NK-92 (cell line): ENCODE results near the gene PBX4.

Source experiments
- DNase-seq: peaks from one replicate; lab custom pipeline; 2025; ENCODE audit not compliant: unreplicated experiment; lab: John Stamatoyannopoulos, UW

PBX4 gene

GRCh38 chr19:19541616-19542015 lies 76.9 kb downstream of the PBX4 start:
- DNase-seq, result no peak

GRCh38 chr19:19540715-19541515 lies 77.6 kb downstream of the PBX4 start:
- DNase-seq, result no peak

- no peak for DNase-seq
These were observed 78.3 kb downstream of the PBX4 start for GRCh38 chr19:19540064-19540714.

GRCh38 chr19:19539698-19540063 lies 78.8 kb downstream of the PBX4 start:
- DNase-seq, result no peak

GRCh38 chr19:19538785-19539166 lies 79.7 kb downstream of the PBX4 start:
- no peak for DNase-seq

- no peak for DNase-seq
These were observed 80.3 kb downstream of the PBX4 start, which contains the start of gene CILP2 for GRCh38 chr19:19538061-19538784. TSS of gene CILP2 (plus strand) at chr19:19538265. CDS start at chr19:19538350, 85 bp downstream.

GRCh38 chr19:19537075-19538048 lies 81.1 kb downstream of the PBX4 start:
- DNase-seq, result no peak

GRCh38 chr19:19535311-19536191 lies 82.9 kb downstream of the PBX4 start:
- DNase-seq, result no peak

GRCh38 chr19:19534556-19535265 lies 83.8 kb downstream of the PBX4 start:
- no peak for DNase-seq

GRCh38 chr19:19533841-19534240 lies 84.6 kb downstream of the PBX4 start:
- no peak for DNase-seq

GRCh38 chr19:19532806-19533701 lies 85.4 kb downstream of the PBX4 start:
- no peak for DNase-seq

- DNase-seq, result no peak
These were observed 86.3 kb downstream of the PBX4 start for GRCh38 chr19:19531951-19532805.

- DNase-seq, result no peak
These were observed 87.6 kb downstream of the PBX4 start for GRCh38 chr19:19530889-19531288.

GRCh38 chr19:19530423-19530804 lies 88.1 kb downstream of the PBX4 start:
- no peak for DNase-seq

- DNase-seq, result no peak
These were observed 88.6 kb downstream of the PBX4 start for GRCh38 chr19:19529783-19530422.

- no peak for DNase-seq
These were observed 89.6 kb downstream of the PBX4 start, which contains the start of gene YJEFN3 for GRCh38 chr19:19528721-19529490. TSS of gene YJEFN3 (plus strand) at chr19:19528911. CDS start at chr19:19528933, 22 bp downstream.
